Thyroid gland (tissue), 4 donors: ENCODE data around the gene RGS4. TPM values are rescaled to one million over a fixed set of nuclear protein-coding genes. Genes with fewer than 3 reads are reported as not detected.

Experiments
- DNase-seq, 2 donors: peaks; one replicate each; pipeline ENCODE4 v3.0.0-alpha.2; 2019
- H3K27ac ChIP-seq, 3 donors: fragments of 200-600 bp; sonication (generic); 1 replicate in 2 of 3; 2 replicates in 1 of 3; pipeline ENCODE4 v1.5.1; 2016 to 2019; ENCODE audit warnings: mild to moderate bottlenecking in 1 of 3, moderate library complexity in 1 of 3
- H3K27me3 ChIP-seq: fragments of 200-600 bp; sonication (generic); one replicate; pipeline ENCODE4 v1.5.1; 2019
- H3K36me3 ChIP-seq, 2 donors: fragments of 200-600 bp; sonication (generic); one replicate each; pipeline ENCODE4 v1.5.1; 2016 to 2019
- H3K4me1 ChIP-seq, 2 donors: fragments of 200-600 bp; sonication (generic); one replicate each; pipeline ENCODE4 v1.5.1; 2017 to 2019
- H3K4me3 ChIP-seq, 3 donors: fragments of 200-600 bp; sonication (generic); replicated peaks in 1 of 3; 1 replicate in 2 of 3; 2 replicates in 1 of 3; pipeline ENCODE4 v1.5.1; 2016; ENCODE audit warnings: mild to moderate bottlenecking in 1 of 3
- H3K9me3 ChIP-seq: fragments of 200-600 bp; sonication (generic); one replicate; pipeline ENCODE4 v1.5.1; 2017
- POLR2A ChIP-seq, 2 donors: fragments of 450-650 bp; IDR thresholded peaks; one replicate each; pipeline ENCODE4 v1.6.1; 2017; ENCODE audit warnings: antibody characterized with exemption in 2 of 2, mild to moderate bottlenecking in 2 of 2, moderate library complexity in 1 of 2
- WGBS, 2 donors: methylation state at CpG; one replicate each; pipeline ENCODE4 v1.1.5; 2017; 5-methylcytosine and 5-hydroxymethylcytosine counted together
- intact Hi-C: fragments of 100-400 bp; cut with DNase I; formaldehyde crosslinking; loops from one replicate; pipeline ENCODE4 v1.15.1; 2023
- total RNA-seq, 4 donors: library from RNA; depleted of rRNA; stranded (reverse); fragments of >200 nt; gene quantifications; one replicate each; pipeline ENCODE4 v1.2.3, GENCODE V29; 2016
- TF ChIP-seq, protein P1 (sequence below), 6 experiments: fragments of 200-600 bp in 3 of 6; fragments of 450-650 bp in 3 of 6; sonication (generic) in 3 of 6; IDR thresholded peaks; one replicate each; pipeline ENCODE4 v1.5.1; 2016 to 2019; ENCODE audit warnings: antibody characterized with exemption in 6 of 6, mild to moderate bottlenecking in 2 of 6, inconsistent platforms in 1 of 6, moderate library complexity in 1 of 6

The RGS4 gene
- total RNA-seq, 4 donors from 2014 or later, result 1.8 to 10.5 (median 3.7) TPM

DNA sequence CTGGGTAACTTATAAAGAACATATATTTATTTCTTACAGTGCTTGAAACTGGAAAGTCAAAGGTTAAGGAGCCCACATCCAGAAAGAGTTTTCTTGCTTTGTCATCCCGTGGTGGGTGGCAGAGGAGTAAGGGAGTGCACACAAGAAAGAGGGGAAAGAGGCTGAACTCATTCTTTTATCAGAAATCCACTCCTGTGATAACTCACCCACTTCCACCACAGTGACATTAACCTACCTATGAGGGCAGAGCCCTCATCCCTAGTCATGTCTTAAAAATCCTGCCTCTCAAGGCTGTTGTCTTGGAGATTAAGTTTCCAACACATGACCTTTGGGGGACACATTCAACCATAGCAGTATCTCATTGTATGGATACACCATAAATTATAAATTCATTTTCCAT is 32.5 kb upstream of the RGS4 start:
- no peaks in the 10 kb centered on the region for H3K4me1 ChIP-seq
- DNase-seq, result no peak
- no peak overlapping the region for H3K27ac ChIP-seq
- intact Hi-C loops, result no loop called here
- 52 to 61% methylated on average over 1 of the region's 1 CpG for WGBS, 2 donors
- no peaks in the 10 kb centered on the region for H3K9me3 ChIP-seq
- H3K27me3 ChIP-seq, result no peaks in the 10 kb centered on the region
- no peak for TF ChIP-seq POLR2A (IDR thresholded peaks at IDR 0.05)
- TF ChIP-seq, protein P1, sequence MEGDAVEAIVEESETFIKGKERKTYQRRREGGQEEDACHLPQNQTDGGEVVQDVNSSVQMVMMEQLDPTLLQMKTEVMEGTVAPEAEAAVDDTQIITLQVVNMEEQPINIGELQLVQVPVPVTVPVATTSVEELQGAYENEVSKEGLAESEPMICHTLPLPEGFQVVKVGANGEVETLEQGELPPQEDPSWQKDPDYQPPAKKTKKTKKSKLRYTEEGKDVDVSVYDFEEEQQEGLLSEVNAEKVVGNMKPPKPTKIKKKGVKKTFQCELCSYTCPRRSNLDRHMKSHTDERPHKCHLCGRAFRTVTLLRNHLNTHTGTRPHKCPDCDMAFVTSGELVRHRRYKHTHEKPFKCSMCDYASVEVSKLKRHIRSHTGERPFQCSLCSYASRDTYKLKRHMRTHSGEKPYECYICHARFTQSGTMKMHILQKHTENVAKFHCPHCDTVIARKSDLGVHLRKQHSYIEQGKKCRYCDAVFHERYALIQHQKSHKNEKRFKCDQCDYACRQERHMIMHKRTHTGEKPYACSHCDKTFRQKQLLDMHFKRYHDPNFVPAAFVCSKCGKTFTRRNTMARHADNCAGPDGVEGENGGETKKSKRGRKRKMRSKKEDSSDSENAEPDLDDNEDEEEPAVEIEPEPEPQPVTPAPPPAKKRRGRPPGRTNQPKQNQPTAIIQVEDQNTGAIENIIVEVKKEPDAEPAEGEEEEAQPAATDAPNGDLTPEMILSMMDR (IDR thresholded peaks at IDR 0.05), result no peak
- no peak overlapping the region for H3K4me3 ChIP-seq
- no peaks in the 10 kb centered on the region for H3K36me3 ChIP-seq

DNA sequence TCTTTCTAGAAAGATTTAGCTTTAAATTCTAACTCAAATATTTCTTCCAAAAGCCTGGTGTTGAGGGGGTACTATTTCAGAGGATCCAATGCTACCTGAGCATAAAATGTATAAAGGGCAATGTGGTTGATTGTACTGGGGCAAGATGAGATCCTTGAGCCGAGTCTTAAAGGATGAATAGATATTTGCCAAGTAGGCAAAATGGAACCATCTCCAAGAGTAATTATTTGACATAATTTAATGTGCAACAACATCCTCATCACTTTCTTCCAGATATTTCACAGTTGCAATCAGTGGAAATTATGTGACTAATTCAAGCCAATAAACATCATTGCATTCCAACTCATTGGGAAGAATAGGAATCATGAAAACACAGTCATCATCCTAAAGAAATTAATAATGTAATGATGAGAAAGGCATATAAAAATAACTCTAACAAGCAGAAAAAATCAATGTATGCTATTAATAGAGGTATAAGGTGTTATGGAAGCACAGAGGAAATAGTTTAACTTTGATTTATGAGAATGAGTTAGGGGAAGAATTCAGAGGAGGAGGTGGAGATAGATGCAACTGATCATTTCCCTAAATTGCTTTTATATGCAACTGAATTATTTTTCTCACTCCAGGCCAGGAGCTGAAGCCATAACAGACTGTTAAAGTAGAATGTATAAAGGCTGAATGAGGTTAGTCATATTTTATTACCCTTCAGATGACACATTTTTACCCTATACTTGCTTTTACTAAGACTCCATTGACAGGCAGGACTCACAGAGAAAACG is 30.0 kb upstream of the RGS4 start:
- Histone ChIP-seq H3K36me3 (no peaks in the 10 kb centered on the region), H3K27me3 (no peaks in the 10 kb centered on the region), H3K4me3 (no peak overlapping the region), H3K9me3 (no peaks in the 10 kb centered on the region), H3K27ac (no peak overlapping the region), H3K4me1 (no peaks in the 10 kb centered on the region)
- intact Hi-C loops, result no loop called here
- WGBS, 2 donors, result 87 to 90% methylated on average over 2 of the region's 2 CpGs
- TF ChIP-seq, protein P1 (IDR thresholded peaks at IDR 0.05), result no peak
- no peak for TF ChIP-seq POLR2A (IDR thresholded peaks at IDR 0.05)
- DNase-seq, result no peak

DNA sequence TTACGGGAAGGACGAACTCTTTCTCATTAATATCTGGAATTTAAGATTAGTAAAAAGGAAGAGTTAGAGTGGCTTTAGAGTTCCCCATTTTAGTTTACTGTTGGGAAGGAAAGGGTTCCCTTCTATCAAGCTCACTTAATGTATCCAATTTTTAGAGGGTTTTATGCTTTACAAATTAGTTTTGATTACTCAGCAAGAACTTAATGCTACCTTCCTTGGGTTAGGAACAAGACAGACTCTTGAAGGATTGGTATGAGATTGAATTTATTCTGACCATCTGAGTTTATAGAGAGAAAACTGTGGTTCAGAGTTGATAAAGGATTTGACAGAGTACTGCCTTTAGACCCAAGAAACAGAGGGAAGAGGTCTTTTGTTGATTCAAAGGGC is 29.5 kb upstream of the RGS4 start:
- no peak for DNase-seq
- Histone ChIP-seq H3K27ac (no peak overlapping the region), H3K9me3 (no peaks in the 10 kb centered on the region), H3K36me3 (no peaks in the 10 kb centered on the region), H3K4me1 (no peaks in the 10 kb centered on the region), H3K27me3 (no peaks in the 10 kb centered on the region), H3K4me3 (no peak overlapping the region)
- 94 to 98% methylated on average over 2 of the region's 2 CpGs for WGBS, 2 donors
- TF ChIP-seq, protein P1 (IDR thresholded peaks at IDR 0.05), result no peak
- TF ChIP-seq POLR2A (IDR thresholded peaks at IDR 0.05), result no peak
- intact Hi-C loops, result no loop called here

DNA sequence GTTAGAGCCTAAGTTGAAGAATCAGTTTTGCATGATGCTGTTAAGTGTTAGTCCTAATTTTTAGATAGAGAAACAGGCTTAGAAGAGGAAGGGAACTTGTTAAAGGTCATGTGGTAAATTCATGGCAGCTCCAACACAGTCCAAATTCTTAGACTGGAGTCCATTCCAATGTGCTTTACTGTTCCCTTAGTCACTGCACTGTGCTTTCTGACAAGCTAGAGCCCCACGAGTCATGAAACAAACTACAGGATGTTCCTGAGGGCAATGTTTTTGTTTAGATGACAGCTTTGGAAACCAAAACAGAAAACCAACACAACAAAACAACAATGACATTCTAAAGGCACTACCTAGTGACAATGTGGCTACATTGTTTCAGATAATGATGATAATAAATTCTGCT is 23.1 kb upstream of the RGS4 start:
- no peak for TF ChIP-seq POLR2A (IDR thresholded peaks at IDR 0.05)
- TF ChIP-seq, protein P1 (IDR thresholded peaks at IDR 0.05), result no peak
- Histone ChIP-seq H3K4me1 (no peaks in the 10 kb centered on the region), H3K9me3 (no peaks in the 10 kb centered on the region), H3K36me3 (no peaks in the 10 kb centered on the region), H3K4me3 (no peak overlapping the region), H3K27me3 (no peaks in the 10 kb centered on the region), H3K27ac (no peak overlapping the region)
- no peak for DNase-seq
- intact Hi-C loops, result no loop called here
- WGBS, 2 donors, result 28 to 43% methylated on average over 1 of the region's 1 CpG

DNA sequence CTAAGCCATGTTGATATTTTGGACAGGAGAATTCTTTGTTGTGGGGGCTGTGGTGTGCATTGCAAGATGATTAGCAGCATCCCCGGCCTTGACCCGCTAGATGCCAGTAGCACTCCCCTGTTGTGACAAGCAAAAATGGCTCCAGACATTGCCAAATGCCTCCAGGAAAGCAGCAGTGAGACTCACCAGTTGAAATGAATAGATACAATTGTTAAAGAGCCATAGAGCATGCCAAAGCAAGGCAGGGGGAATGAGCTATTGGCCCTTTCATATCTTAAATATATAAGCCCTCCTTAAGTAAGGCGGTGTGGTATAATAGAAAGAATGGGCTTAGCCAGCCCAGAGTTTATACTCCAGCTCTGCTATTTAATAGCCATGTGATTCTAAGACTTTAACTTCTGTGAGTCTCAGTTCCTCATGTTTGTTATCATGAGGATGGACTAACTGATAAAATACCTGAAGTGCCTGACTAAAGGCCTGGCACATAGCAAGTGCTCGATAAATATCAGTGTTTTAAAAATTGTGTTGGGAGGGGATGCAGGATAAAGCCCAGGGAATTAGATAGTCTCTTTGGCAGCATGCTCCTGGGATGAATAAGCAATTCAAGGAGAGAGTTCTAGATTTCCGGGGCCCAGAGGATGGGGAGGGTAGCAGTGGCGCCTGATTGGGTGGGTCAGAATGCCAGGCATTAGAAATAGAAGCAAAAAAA is 21.1 kb upstream of the RGS4 start:
- no peak overlapping the region for H3K4me3 ChIP-seq
- 90 to 93% methylated on average over 6 of the region's 6 CpGs for WGBS, 2 donors
- no peak for TF ChIP-seq POLR2A (IDR thresholded peaks at IDR 0.05)
- TF ChIP-seq, protein P1 (IDR thresholded peaks at IDR 0.05), result no peak
- intact Hi-C loops, result no loop called here
- H3K36me3 ChIP-seq, result no peaks in the 10 kb centered on the region
- no peaks in the 10 kb centered on the region for H3K27me3 ChIP-seq
- no peaks in the 10 kb centered on the region for H3K4me1 ChIP-seq
- H3K27ac ChIP-seq, result no peak overlapping the region
- no peaks in the 10 kb centered on the region for H3K9me3 ChIP-seq
- no peak for DNase-seq
